ENCODE data around the gene FLT3.

GRCh38 chr13:27991881-27992280, 108.5 kb downstream of the FLT3 start:
- no peak for TF ChIP-seq CTCF (IDR thresholded peaks at IDR 0.05; ENCODE audit: low read depth, low read length)
- TF ChIP-seq POLR2A (IDR thresholded peaks at IDR 0.05; ENCODE audit: extremely low read depth, insufficient read length): no peak
